GM23338 (cell line): ENCODE results near the gene RPS6KA1. TPM values are rescaled to one million over a fixed set of nuclear protein-coding genes. Genes with fewer than 3 reads are reported as not detected.

ENCODE experiments used
- ATAC-seq: fragments of 200-7000 bp; cut with Tn5 transposase; 3 replicates; pipeline ENCODE4 v1.9.1; 2020
- DNase-seq: peaks from one replicate; pipeline ENCODE4 v3.0.0-alpha.2; 2015; ENCODE audit warnings: low spot score
- H2AFZ ChIP-seq: fragments of 200-600 bp; sonication (generic); 2 replicates; pipeline ENCODE4 v1.8.0; 2016; ENCODE audit warnings: antibody characterized with exemption, mild to moderate bottlenecking, moderate library complexity
- H3F3A ChIP-seq: fragments of 200-600 bp; sonication (generic); replicated peaks from 2 replicates; pipeline ENCODE4 v1.8.0; 2017; ENCODE audit warnings: antibody characterized with exemption, mixed run types, low read depth
- H3K27ac ChIP-seq: fragments of 200-600 bp; sonication (generic); 2 replicates; pipeline ENCODE4 v1.6.1; 2016; ENCODE audit warnings: low read depth
- H3K27me3 ChIP-seq: fragments of 200-600 bp; sonication (generic); 2 replicates; pipeline ENCODE4 v1.8.0; 2016; ENCODE audit warnings: mild to moderate bottlenecking, mixed run types, moderate library complexity; ENCODE audit not compliant: insufficient read depth
- H3K36me3 ChIP-seq: fragments of 200-600 bp; sonication (generic); 2 replicates; pipeline ENCODE4 v1.8.0; 2016; ENCODE audit warnings: mild to moderate bottlenecking; ENCODE audit not compliant: insufficient read depth
- H3K4me1 ChIP-seq: fragments of 200-600 bp; sonication (generic); 2 replicates; pipeline ENCODE4 v1.8.0; 2016; ENCODE audit warnings: mild to moderate bottlenecking, moderate library complexity; ENCODE audit not compliant: insufficient read depth
- H3K4me2 ChIP-seq: fragments of 200-600 bp; sonication (generic); 2 replicates; pipeline ENCODE4 v1.7.1; 2017; ENCODE audit warnings: mixed run types
- H3K4me3 ChIP-seq: fragments of 200-600 bp; sonication (generic); 2 replicates; pipeline ENCODE4 v1.6.1; 2016; ENCODE audit warnings: mixed run types
- H3K79me2 ChIP-seq: fragments of 200-600 bp; sonication (generic); replicated peaks from 2 replicates; pipeline ENCODE4 v1.8.0; 2017; ENCODE audit warnings: mild to moderate bottlenecking; ENCODE audit not compliant: insufficient read depth
- H3K9me2 ChIP-seq: fragments of 200-600 bp; sonication (generic); 2 replicates; pipeline ENCODE4 v1.8.0; 2017; ENCODE audit not compliant: insufficient read depth
- H4K20me1 ChIP-seq: fragments of 200-600 bp; sonication (generic); replicated peaks from 2 replicates; pipeline ENCODE4 v1.8.0; 2017; ENCODE audit warnings: mild to moderate bottlenecking; ENCODE audit not compliant: insufficient read depth
- H3K27ac Mint-ChIP-seq: 2 replicates; pipeline ENCODE4 v1.8.0; 2020; ENCODE audit warnings: inconsistent platforms, mild to moderate bottlenecking, moderate library complexity, mixed read lengths
- H3K27me3 Mint-ChIP-seq: 3 replicates; pipeline ENCODE4 v1.8.0; 2022; ENCODE audit warnings: low read depth, mild to moderate bottlenecking, moderate library complexity, mixed read lengths, inconsistent platforms; ENCODE audit not compliant: insufficient read depth, poor library complexity
- H3K36me3 Mint-ChIP-seq: 3 replicates; pipeline ENCODE4 v1.8.0; 2021; ENCODE audit warnings: low read depth, mild to moderate bottlenecking, inconsistent platforms, moderate library complexity, mixed read lengths
- H3K4me1 Mint-ChIP-seq: 3 replicates; pipeline ENCODE4 v1.8.0; 2020; ENCODE audit warnings: mild to moderate bottlenecking, inconsistent platforms, mixed read lengths
- H3K4me3 Mint-ChIP-seq: 3 replicates; pipeline ENCODE4 v1.8.0; 2021; ENCODE audit warnings: moderate library complexity, mild to moderate bottlenecking, inconsistent platforms, mixed read lengths
- H3K9me3 Mint-ChIP-seq: 3 replicates; pipeline ENCODE4 v1.8.0; 2020; ENCODE audit warnings: moderate library complexity, mild to moderate bottlenecking, inconsistent platforms, mixed read lengths
- EZH2phosphoT487 ChIP-seq: fragments of 200-600 bp; sonication (generic); IDR thresholded peaks from one replicate; pipeline ENCODE4 v1.8.1; 2018; ENCODE audit warnings: antibody characterized with exemption; ENCODE audit not compliant: unreplicated experiment
- JUNB ChIP-seq: IDR thresholded peaks from one replicate; pipeline ENCODE4 v1.6.1; 2016; ENCODE audit warnings: antibody characterized with exemption; ENCODE audit not compliant: unreplicated experiment
- POLR2AphosphoS5 ChIP-seq: IDR thresholded peaks from 2 replicates; pipeline ENCODE4 v1.6.1; 2016; ENCODE audit warnings: antibody characterized with exemption, low read depth
- STAT1 ChIP-seq: IDR thresholded peaks from one replicate; pipeline ENCODE4 v1.6.1; 2016; ENCODE audit warnings: antibody characterized with exemption; ENCODE audit not compliant: unreplicated experiment
- polyA plus RNA-seq: library from polyadenylated mRNA; unstranded; fragments of >200 nt; fragmentation: Nextera tagmentation; extraction: Ambion mirVana; gene quantifications from 2 replicates; pipeline ENCODE4 v1.2.1, GENCODE V29; 2016
- total RNA-seq: library from RNA; depleted of rRNA; stranded (reverse); fragments of >200 nt; shearing (Covaris generic); gene quantifications from 2 replicates; pipeline ENCODE4 v1.2.3, GENCODE V29; 2014
- TF ChIP-seq, protein P1 (sequence below): IDR thresholded peaks from one replicate; pipeline ENCODE4 v1.6.1; 2018; ENCODE audit warnings: antibody characterized with exemption; ENCODE audit not compliant: unreplicated experiment
- TF ChIP-seq, protein P2 (sequence below): IDR thresholded peaks from 2 replicates; pipeline ENCODE4 v1.6.1; 2016; ENCODE audit warnings: antibody characterized with exemption
- TF ChIP-seq, protein P3 (sequence below), 2 experiments: fragments of 200-600 bp in 1 of 2; sonication (generic) in 1 of 2; conservative IDR thresholded peaks; 2 replicates each; pipeline versions ENCODE4 v1.5.1 to v1.6.1; 2016 to 2017; ENCODE audit warnings: antibody characterized with exemption in 2 of 2, low read depth in 2 of 2, mild to moderate bottlenecking in 2 of 2, moderate library complexity in 1 of 2

The RPS6KA1 gene
- total and polyA plus RNA-seq, 2 experiments from 2014 or later: 28.3 to 68.6 TPM

DNA sequence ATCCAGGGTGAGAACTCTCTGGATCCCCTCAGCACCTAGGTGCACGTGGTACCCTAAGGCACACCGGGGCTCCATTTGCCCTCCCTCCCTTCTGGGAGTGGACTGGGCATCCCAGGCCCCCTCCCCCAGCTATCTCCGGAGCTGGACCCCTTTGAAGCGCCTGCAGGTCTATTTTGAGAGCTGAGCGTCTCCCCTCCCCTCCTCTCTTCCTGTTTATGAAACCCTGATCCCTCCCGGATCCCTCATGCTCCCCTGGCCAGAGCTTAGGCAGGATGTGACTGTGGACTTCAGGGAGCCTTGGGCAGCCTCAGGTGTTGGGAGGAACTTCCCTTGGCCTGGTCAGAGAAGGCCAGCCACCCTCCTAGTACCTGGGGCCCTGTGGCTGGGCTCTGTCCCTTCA lies 10.2 kb downstream of the RPS6KA1 start:
- H3K36me3 ChIP-seq: no peaks in the 10 kb centered on the region; the same call in 1 of the 2 replicates
- no peak overlapping the region for H3K27ac ChIP-seq
- Mint-ChIP-seq H3K36me3 (peaks cover 7% of the 10 kb centered on the region; the same call in 1 of the 3 replicates), H3K4me1 (peaks cover 22% of the 10 kb centered on the region), H3K27ac (peak overlapping the region; percentile 52; the same call in 1 of the 2 replicates), H3K9me3 (no peaks in the 10 kb centered on the region), H3K27me3 (peaks cover 5% of the 10 kb centered on the region), H3K4me3 (no peak overlapping the region)
- H3K27me3 ChIP-seq: no peaks in the 10 kb centered on the region
- no peaks in the 10 kb centered on the region for H3K9me2 ChIP-seq
- ATAC-seq: no peak
- H3K4me3 ChIP-seq: no peak overlapping the region
- H4K20me1 ChIP-seq: peaks cover 17% of the 10 kb centered on the region
- peaks cover 8% of the 10 kb centered on the region for H3K79me2 ChIP-seq
- H2AFZ ChIP-seq: no peak overlapping the region
- no peaks in the 10 kb centered on the region for H3F3A ChIP-seq
- no peak overlapping the region for H3K4me2 ChIP-seq
- peaks cover 4% of the 10 kb centered on the region for H3K4me1 ChIP-seq
- TF ChIP-seq, protein P1, sequence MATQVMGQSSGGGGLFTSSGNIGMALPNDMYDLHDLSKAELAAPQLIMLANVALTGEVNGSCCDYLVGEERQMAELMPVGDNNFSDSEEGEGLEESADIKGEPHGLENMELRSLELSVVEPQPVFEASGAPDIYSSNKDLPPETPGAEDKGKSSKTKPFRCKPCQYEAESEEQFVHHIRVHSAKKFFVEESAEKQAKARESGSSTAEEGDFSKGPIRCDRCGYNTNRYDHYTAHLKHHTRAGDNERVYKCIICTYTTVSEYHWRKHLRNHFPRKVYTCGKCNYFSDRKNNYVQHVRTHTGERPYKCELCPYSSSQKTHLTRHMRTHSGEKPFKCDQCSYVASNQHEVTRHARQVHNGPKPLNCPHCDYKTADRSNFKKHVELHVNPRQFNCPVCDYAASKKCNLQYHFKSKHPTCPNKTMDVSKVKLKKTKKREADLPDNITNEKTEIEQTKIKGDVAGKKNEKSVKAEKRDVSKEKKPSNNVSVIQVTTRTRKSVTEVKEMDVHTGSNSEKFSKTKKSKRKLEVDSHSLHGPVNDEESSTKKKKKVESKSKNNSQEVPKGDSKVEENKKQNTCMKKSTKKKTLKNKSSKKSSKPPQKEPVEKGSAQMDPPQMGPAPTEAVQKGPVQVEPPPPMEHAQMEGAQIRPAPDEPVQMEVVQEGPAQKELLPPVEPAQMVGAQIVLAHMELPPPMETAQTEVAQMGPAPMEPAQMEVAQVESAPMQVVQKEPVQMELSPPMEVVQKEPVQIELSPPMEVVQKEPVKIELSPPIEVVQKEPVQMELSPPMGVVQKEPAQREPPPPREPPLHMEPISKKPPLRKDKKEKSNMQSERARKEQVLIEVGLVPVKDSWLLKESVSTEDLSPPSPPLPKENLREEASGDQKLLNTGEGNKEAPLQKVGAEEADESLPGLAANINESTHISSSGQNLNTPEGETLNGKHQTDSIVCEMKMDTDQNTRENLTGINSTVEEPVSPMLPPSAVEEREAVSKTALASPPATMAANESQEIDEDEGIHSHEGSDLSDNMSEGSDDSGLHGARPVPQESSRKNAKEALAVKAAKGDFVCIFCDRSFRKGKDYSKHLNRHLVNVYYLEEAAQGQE: no peak
- TF ChIP-seq EZH2phosphoT487: no peak
- TF ChIP-seq POLR2AphosphoS5: no peak
- TF ChIP-seq, protein P2, sequence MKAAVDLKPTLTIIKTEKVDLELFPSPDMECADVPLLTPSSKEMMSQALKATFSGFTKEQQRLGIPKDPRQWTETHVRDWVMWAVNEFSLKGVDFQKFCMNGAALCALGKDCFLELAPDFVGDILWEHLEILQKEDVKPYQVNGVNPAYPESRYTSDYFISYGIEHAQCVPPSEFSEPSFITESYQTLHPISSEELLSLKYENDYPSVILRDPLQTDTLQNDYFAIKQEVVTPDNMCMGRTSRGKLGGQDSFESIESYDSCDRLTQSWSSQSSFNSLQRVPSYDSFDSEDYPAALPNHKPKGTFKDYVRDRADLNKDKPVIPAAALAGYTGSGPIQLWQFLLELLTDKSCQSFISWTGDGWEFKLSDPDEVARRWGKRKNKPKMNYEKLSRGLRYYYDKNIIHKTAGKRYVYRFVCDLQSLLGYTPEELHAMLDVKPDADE: no peak
- no peak for TF ChIP-seq JUNB
- no peak for DNase-seq

DNA sequence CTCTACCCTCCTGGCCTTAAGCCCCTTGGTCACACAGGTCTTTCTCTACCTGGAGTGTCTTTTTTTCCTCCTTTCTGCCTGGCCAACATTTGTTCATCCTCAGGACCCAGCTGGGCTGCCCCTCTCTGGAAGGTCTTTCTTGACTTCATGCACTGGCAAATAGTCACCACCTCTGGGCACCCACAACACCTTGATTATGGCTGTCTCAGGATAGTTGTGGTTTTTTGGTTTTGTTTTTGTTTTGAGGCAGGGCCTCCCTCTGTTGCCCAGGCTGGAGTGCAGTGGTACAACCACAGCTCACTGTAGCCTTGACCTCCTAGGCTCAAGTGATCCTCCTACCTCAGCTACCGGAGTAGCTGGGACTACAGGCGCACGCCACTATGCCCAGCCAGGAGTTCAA lies 10.8 kb downstream of the RPS6KA1 start:
- H3K79me2 ChIP-seq: 0 out of 2 replicates have a peak, but pooled peaks cover 6% of the 10 kb centered on the region

More for the DNA sequence above, 10.8 kb downstream of the RPS6KA1 start:
- H3F3A ChIP-seq: no peaks in the 10 kb centered on the region
- no peaks in the 10 kb centered on the region; the same call in 1 of the 2 replicates for H3K36me3 ChIP-seq
- no peaks in the 10 kb centered on the region for H3K27me3 ChIP-seq
- peaks cover 4% of the 10 kb centered on the region for H3K4me1 ChIP-seq
- TF ChIP-seq, protein P2: no peak
- no peak for TF ChIP-seq STAT1
- TF ChIP-seq, protein P3, sequence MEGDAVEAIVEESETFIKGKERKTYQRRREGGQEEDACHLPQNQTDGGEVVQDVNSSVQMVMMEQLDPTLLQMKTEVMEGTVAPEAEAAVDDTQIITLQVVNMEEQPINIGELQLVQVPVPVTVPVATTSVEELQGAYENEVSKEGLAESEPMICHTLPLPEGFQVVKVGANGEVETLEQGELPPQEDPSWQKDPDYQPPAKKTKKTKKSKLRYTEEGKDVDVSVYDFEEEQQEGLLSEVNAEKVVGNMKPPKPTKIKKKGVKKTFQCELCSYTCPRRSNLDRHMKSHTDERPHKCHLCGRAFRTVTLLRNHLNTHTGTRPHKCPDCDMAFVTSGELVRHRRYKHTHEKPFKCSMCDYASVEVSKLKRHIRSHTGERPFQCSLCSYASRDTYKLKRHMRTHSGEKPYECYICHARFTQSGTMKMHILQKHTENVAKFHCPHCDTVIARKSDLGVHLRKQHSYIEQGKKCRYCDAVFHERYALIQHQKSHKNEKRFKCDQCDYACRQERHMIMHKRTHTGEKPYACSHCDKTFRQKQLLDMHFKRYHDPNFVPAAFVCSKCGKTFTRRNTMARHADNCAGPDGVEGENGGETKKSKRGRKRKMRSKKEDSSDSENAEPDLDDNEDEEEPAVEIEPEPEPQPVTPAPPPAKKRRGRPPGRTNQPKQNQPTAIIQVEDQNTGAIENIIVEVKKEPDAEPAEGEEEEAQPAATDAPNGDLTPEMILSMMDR (conservative IDR thresholded peaks at IDR 0.05; ENCODE audit: low read depth in 2 of 2): no peak
- H3K4me3 ChIP-seq: no peak overlapping the region
- no peak for ATAC-seq
- H3K4me3 Mint-ChIP-seq: no peak overlapping the region
- no peak for DNase-seq
- no peaks in the 10 kb centered on the region for H3K9me3 Mint-ChIP-seq
- peaks cover 17% of the 10 kb centered on the region for H4K20me1 ChIP-seq
- no peak overlapping the region for H3K27ac ChIP-seq
- no peaks in the 10 kb centered on the region for H3K9me2 ChIP-seq
- H3K36me3 Mint-ChIP-seq: peaks cover 7% of the 10 kb centered on the region; the same call in 1 of the 3 replicates
- H3K4me1 Mint-ChIP-seq: peaks cover 23% of the 10 kb centered on the region
- H3K27me3 Mint-ChIP-seq: peaks cover 5% of the 10 kb centered on the region
- no peak overlapping the region for H3K4me2 ChIP-seq
- no peak overlapping the region for H2AFZ ChIP-seq
- no peak overlapping the region for H3K27ac Mint-ChIP-seq
